WTC11 (cell line): ENCODE results near the gene HDAC9. TPM values are rescaled to one million over a fixed set of nuclear protein-coding genes. Genes with fewer than 3 reads are reported as not detected.

Experiments used
- ATAC-seq: fragments of 200-7000 bp; cut with Tn5 transposase; 2 replicates; pipeline ENCODE4 v1.10.0; 2021; ENCODE audit warnings: mild to moderate bottlenecking, moderate library complexity
- CTCF ChIA-PET: fragments of 300-600 bp; sonication (Branson Sonifier 250); formaldehyde crosslinking; loops from one replicate; lab custom pipeline; 2021; ENCODE audit warnings: antibody characterized with exemption; lab: Charles Lee
- POLR2A ChIA-PET: fragments of 350-600 bp; sonication (Branson Sonifier 250); formaldehyde crosslinking; loops from one replicate; lab custom pipeline; 2021; ENCODE audit warnings: antibody characterized with exemption; lab: Charles Lee
- DNase-seq: peaks from one replicate; pipeline ENCODE4 v3.0.0; 2021; ENCODE audit warnings: low spot score
- H3K27ac Mint-ChIP-seq: 2 replicates; pipeline ENCODE4 v1.8.0; 2021; ENCODE audit warnings: mixed read lengths
- H3K27me3 Mint-ChIP-seq: 2 replicates; pipeline ENCODE4 v1.8.0; 2021; ENCODE audit warnings: low read depth, mild to moderate bottlenecking, moderate library complexity, mixed read lengths
- H3K36me3 Mint-ChIP-seq: 2 replicates; pipeline ENCODE4 v1.8.0; 2021; ENCODE audit warnings: mixed read lengths
- H3K4me1 Mint-ChIP-seq: 2 replicates; pipeline ENCODE4 v1.8.0; 2022; ENCODE audit warnings: mixed read lengths
- H3K4me3 Mint-ChIP-seq: 2 replicates; pipeline ENCODE4 v1.8.0; 2021; ENCODE audit warnings: mild to moderate bottlenecking, moderate library complexity, mixed read lengths
- H3K9me3 Mint-ChIP-seq: 2 replicates; pipeline ENCODE4 v1.8.0; 2021; ENCODE audit warnings: mixed read lengths
- E2F5 ChIP-seq: sonication (generic); formaldehyde crosslinking; IDR thresholded peaks from 2 replicates; pipeline ENCODE4 v1.8.1; 2022; ENCODE audit warnings: mild to moderate bottlenecking, moderate library complexity, missing genetic modification reagents
- ETV6 ChIP-seq: sonication (generic); formaldehyde crosslinking; IDR thresholded peaks from 2 replicates; pipeline ENCODE4 v1.8.1; 2022; ENCODE audit warnings: mild to moderate bottlenecking, missing genetic modification reagents
- FOXJ3 ChIP-seq: sonication (generic); formaldehyde crosslinking; IDR thresholded peaks from 2 replicates; pipeline ENCODE4 v1.9.0; 2021; ENCODE audit warnings: missing genetic modification reagents, mild to moderate bottlenecking, borderline replicate concordance
- IRF2 ChIP-seq: sonication (generic); formaldehyde crosslinking; IDR thresholded peaks from 2 replicates; pipeline ENCODE4 v1.8.0; 2022; ENCODE audit warnings: low read depth, missing genetic modification reagents, borderline replicate concordance
- JUN ChIP-seq: sonication (generic); formaldehyde crosslinking; IDR thresholded peaks from 2 replicates; pipeline ENCODE4 v1.8.0; 2023; ENCODE audit warnings: mild to moderate bottlenecking, missing genetic modification reagents
- NFATC4 ChIP-seq: fragments of 250-450 bp; sonication (Bioruptor Pico); IDR thresholded peaks from 2 replicates; pipeline ENCODE4 v1.9.0; 2021; ENCODE audit warnings: mild to moderate bottlenecking
- NR3C1 ChIP-seq: sonication (generic); formaldehyde crosslinking; conservative IDR thresholded peaks from 2 replicates; pipeline ENCODE4 v1.8.1; 2023; ENCODE audit warnings: low read depth, mild to moderate bottlenecking, missing genetic modification reagents
- TP53 ChIP-seq: sonication (generic); formaldehyde crosslinking; IDR thresholded peaks from 2 replicates; pipeline ENCODE4 v1.8.1; 2023; ENCODE audit warnings: mild to moderate bottlenecking, missing genetic modification reagents
- ZNF423 ChIP-seq: fragments of 250-450 bp; sonication (Bioruptor Pico); IDR thresholded peaks from 2 replicates; pipeline ENCODE4 v2.1.2; 2022; ENCODE audit warnings: mild to moderate bottlenecking, moderate library complexity
- total RNA-seq: library from RNA; stranded (reverse); gene quantifications from 3 replicates; pipeline ENCODE4 v1.2.3, GENCODE V29; 2021
- TF ChIP-seq, protein P1 (sequence below): sonication (generic); formaldehyde crosslinking; IDR thresholded peaks from 2 replicates; pipeline ENCODE4 v1.8.0; 2022; ENCODE audit warnings: mild to moderate bottlenecking, missing genetic modification reagents
- TF ChIP-seq, protein P2 (sequence below): fragments of 200-600 bp; IDR thresholded peaks from 2 replicates; pipeline ENCODE4 v1.8.0; 2022; ENCODE audit warnings: antibody characterized with exemption
- TF ChIP-seq, protein P3 (sequence below): sonication (generic); formaldehyde crosslinking; IDR thresholded peaks from 2 replicates; pipeline ENCODE4 v1.8.1; 2022; ENCODE audit warnings: low read depth, missing genetic modification reagents, borderline replicate concordance
- TF ChIP-seq, protein P4 (sequence below): fragments of 250-450 bp; sonication (Bioruptor Pico); IDR thresholded peaks from 2 replicates; pipeline ENCODE4 v1.8.0; 2021; ENCODE audit warnings: mild to moderate bottlenecking
- TF ChIP-seq, protein P5 (sequence below): sonication (generic); formaldehyde crosslinking; IDR thresholded peaks from 2 replicates; pipeline ENCODE4 v1.8.1; 2022; ENCODE audit warnings: low read depth, mild to moderate bottlenecking, moderate library complexity, missing genetic modification reagents, borderline replicate concordance
- TF ChIP-seq, protein P6 (sequence below): sonication (generic); formaldehyde crosslinking; IDR thresholded peaks from 2 replicates; pipeline ENCODE4 v1.8.0; 2023; ENCODE audit warnings: missing genetic modification reagents, mild to moderate bottlenecking, borderline replicate concordance

The HDAC9 gene
- total RNA-seq, 1 experiment from 2014 or later = 18.8 TPM

DNA sequence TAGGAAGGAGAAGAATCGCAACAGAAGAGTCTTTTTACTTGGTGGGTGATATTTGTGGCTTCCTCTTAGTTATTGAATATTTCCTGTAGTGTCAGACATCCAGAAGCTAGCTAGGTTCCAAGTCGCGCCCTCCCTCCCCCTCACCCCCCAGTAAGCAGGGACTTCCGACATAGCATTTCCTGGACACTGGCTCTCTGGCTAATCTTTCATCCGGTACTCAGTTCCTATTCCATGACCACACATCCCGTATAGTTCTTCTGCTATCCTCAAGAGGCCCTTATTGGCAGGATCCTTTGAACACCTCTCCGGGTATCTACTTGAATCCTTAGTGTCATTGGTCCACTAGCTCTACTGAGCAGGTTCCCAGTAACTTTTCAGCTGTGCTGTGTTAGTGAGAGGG lies 167.8 kb downstream of the HDAC9 start (continued):
- TF ChIP-seq, protein P1, sequence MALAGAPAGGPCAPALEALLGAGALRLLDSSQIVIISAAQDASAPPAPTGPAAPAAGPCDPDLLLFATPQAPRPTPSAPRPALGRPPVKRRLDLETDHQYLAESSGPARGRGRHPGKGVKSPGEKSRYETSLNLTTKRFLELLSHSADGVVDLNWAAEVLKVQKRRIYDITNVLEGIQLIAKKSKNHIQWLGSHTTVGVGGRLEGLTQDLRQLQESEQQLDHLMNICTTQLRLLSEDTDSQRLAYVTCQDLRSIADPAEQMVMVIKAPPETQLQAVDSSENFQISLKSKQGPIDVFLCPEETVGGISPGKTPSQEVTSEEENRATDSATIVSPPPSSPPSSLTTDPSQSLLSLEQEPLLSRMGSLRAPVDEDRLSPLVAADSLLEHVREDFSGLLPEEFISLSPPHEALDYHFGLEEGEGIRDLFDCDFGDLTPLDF (CRISPR knock-in tag) = no peak
- TF ChIP-seq, protein P2, sequence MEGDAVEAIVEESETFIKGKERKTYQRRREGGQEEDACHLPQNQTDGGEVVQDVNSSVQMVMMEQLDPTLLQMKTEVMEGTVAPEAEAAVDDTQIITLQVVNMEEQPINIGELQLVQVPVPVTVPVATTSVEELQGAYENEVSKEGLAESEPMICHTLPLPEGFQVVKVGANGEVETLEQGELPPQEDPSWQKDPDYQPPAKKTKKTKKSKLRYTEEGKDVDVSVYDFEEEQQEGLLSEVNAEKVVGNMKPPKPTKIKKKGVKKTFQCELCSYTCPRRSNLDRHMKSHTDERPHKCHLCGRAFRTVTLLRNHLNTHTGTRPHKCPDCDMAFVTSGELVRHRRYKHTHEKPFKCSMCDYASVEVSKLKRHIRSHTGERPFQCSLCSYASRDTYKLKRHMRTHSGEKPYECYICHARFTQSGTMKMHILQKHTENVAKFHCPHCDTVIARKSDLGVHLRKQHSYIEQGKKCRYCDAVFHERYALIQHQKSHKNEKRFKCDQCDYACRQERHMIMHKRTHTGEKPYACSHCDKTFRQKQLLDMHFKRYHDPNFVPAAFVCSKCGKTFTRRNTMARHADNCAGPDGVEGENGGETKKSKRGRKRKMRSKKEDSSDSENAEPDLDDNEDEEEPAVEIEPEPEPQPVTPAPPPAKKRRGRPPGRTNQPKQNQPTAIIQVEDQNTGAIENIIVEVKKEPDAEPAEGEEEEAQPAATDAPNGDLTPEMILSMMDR = no peak
- TF ChIP-seq NR3C1 (CRISPR knock-in tag) (no peak), ZNF423 (no peak), JUN (CRISPR knock-in tag) (no peak), ETV6 (CRISPR knock-in tag) (no peak), E2F5 (CRISPR knock-in tag) (no peak)
- TF ChIP-seq, protein P3, sequence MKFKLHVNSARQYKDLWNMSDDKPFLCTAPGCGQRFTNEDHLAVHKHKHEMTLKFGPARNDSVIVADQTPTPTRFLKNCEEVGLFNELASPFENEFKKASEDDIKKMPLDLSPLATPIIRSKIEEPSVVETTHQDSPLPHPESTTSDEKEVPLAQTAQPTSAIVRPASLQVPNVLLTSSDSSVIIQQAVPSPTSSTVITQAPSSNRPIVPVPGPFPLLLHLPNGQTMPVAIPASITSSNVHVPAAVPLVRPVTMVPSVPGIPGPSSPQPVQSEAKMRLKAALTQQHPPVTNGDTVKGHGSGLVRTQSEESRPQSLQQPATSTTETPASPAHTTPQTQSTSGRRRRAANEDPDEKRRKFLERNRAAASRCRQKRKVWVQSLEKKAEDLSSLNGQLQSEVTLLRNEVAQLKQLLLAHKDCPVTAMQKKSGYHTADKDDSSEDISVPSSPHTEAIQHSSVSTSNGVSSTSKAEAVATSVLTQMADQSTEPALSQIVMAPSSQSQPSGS (CRISPR knock-in tag) = no peak
- TF ChIP-seq, protein P4, sequence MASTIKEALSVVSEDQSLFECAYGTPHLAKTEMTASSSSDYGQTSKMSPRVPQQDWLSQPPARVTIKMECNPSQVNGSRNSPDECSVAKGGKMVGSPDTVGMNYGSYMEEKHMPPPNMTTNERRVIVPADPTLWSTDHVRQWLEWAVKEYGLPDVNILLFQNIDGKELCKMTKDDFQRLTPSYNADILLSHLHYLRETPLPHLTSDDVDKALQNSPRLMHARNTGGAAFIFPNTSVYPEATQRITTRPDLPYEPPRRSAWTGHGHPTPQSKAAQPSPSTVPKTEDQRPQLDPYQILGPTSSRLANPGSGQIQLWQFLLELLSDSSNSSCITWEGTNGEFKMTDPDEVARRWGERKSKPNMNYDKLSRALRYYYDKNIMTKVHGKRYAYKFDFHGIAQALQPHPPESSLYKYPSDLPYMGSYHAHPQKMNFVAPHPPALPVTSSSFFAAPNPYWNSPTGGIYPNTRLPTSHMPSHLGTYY (CRISPR knock-in tag) = no peak

DNA sequence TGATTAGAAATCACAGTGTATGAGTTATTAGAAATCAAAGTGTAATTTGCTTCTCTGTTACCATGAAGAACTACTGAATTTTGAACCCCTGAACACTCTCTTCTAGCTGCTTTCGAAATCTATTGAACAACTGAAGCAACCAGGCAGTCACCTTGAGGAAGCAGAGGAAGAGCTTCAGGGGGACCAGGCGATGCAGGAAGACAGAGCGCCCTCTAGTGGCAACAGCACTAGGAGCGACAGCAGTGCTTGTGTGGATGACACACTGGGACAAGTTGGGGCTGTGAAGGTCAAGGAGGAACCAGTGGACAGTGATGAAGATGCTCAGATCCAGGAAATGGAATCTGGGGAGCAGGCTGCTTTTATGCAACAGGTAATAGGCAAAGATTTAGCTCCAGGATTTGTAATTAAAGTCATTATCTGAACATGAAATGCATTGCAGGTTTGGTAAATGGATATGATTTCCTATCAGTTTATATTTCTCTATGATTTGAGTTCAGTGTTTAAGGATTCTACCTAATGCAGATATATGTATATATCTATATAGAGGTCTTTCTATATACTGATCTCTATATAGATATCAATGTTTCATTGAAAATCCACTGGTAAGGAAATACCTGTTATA lies 170.7 kb downstream of the HDAC9 start:
- H3K4me1 Mint-ChIP-seq = peaks cover 17% of the 10 kb centered on the region
- peak; percentile 86 for DNase-seq
- no peak overlapping the region for H3K27ac Mint-ChIP-seq
- no peak overlapping the region for H3K4me3 Mint-ChIP-seq
- H3K9me3 Mint-ChIP-seq = no peaks in the 10 kb centered on the region
- CTCF ChIA-PET = interaction anchor here (0.5 to 1.7 kb wide), 37 partner anchors 9 to 396 kb away, joined by 3 to 31 read pairs (median 5); partner anchors contain the start of gene HDAC9
- POLR2A ChIA-PET = interaction anchor here (0.6 kb wide), 1 partner anchor 126 kb away, joined by 3 read pairs; no protein-coding TSS in a partner anchor
- H3K27me3 Mint-ChIP-seq = no peaks in the 10 kb centered on the region
- TF ChIP-seq TP53 (CRISPR knock-in tag) = no peak
- TF ChIP-seq IRF2 (CRISPR knock-in tag) = no peak
- TF ChIP-seq, protein P2 = peak; percentile 95
- no peaks in the 10 kb centered on the region for H3K36me3 Mint-ChIP-seq
- peak; percentile 98 for ATAC-seq

DNA sequence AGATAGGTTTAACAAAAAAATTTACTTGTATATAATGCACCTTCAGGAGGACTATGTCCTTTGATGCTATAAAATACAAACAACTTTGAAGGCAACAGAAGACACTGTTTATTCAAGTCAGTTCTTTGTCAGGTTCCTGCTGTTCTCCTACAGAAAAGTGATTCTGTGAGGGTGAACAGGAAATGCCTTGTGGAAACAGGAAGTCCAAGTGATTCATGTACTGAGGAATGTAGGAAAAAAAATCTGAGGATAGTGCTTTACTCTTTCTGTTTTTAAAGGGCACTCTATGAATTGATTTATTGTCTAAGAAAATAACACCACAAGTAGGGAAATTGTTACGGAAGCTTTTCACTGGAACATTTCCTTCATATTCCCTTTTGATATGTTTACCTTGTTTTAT lies 171.9 kb downstream of the HDAC9 start:
- Mint-ChIP-seq H3K4me3 (no peak overlapping the region), H3K4me1 (peaks cover 22% of the 10 kb centered on the region), H3K9me3 (no peaks in the 10 kb centered on the region), H3K27ac (no peak overlapping the region), H3K27me3 (no peaks in the 10 kb centered on the region)
- ChIA-PET CTCF (interaction anchor here (1.3 kb wide), 1 partner anchor 77 kb away, joined by 4 read pairs; no protein-coding TSS in a partner anchor), POLR2A (no interaction called here)
- ATAC-seq = no peak
- TF ChIP-seq, protein P5, sequence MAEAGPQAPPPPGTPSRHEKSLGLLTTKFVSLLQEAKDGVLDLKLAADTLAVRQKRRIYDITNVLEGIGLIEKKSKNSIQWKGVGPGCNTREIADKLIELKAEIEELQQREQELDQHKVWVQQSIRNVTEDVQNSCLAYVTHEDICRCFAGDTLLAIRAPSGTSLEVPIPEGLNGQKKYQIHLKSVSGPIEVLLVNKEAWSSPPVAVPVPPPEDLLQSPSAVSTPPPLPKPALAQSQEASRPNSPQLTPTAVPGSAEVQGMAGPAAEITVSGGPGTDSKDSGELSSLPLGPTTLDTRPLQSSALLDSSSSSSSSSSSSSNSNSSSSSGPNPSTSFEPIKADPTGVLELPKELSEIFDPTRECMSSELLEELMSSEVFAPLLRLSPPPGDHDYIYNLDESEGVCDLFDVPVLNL (CRISPR knock-in tag) = no peak
- TF ChIP-seq, protein P6, sequence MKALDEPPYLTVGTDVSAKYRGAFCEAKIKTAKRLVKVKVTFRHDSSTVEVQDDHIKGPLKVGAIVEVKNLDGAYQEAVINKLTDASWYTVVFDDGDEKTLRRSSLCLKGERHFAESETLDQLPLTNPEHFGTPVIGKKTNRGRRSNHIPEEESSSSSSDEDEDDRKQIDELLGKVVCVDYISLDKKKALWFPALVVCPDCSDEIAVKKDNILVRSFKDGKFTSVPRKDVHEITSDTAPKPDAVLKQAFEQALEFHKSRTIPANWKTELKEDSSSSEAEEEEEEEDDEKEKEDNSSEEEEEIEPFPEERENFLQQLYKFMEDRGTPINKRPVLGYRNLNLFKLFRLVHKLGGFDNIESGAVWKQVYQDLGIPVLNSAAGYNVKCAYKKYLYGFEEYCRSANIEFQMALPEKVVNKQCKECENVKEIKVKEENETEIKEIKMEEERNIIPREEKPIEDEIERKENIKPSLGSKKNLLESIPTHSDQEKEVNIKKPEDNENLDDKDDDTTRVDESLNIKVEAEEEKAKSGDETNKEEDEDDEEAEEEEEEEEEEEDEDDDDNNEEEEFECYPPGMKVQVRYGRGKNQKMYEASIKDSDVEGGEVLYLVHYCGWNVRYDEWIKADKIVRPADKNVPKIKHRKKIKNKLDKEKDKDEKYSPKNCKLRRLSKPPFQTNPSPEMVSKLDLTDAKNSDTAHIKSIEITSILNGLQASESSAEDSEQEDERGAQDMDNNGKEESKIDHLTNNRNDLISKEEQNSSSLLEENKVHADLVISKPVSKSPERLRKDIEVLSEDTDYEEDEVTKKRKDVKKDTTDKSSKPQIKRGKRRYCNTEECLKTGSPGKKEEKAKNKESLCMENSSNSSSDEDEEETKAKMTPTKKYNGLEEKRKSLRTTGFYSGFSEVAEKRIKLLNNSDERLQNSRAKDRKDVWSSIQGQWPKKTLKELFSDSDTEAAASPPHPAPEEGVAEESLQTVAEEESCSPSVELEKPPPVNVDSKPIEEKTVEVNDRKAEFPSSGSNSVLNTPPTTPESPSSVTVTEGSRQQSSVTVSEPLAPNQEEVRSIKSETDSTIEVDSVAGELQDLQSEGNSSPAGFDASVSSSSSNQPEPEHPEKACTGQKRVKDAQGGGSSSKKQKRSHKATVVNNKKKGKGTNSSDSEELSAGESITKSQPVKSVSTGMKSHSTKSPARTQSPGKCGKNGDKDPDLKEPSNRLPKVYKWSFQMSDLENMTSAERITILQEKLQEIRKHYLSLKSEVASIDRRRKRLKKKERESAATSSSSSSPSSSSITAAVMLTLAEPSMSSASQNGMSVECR = no peak
- TF ChIP-seq, protein P3 (CRISPR knock-in tag) = no peak
- TF ChIP-seq NFATC4 (no peak), FOXJ3 (no peak)
- TF ChIP-seq, all 79 proteins: peak for 0
- no peak for DNase-seq
- H3K36me3 Mint-ChIP-seq = no peaks in the 10 kb centered on the region
